GM12891 (cell line): Measurements from ENCODE around the gene VEGFB.

Source experiments
- POLR2A ChIP-seq: IDR thresholded peaks from 2 replicates; pipeline ENCODE4 v1.6.1; 2011; ENCODE audit warnings: low read depth, low read length, control low read depth
- POLR2AphosphoS5 ChIP-seq: IDR thresholded peaks from 2 replicates; pipeline ENCODE4 v1.6.1; 2011; ENCODE audit warnings: low read depth, low read length, control low read depth
- SPI1 ChIP-seq: IDR thresholded peaks from 2 replicates; pipeline ENCODE4 v1.6.1; 2011; ENCODE audit warnings: low read depth, low read length, control low read depth

DNA sequence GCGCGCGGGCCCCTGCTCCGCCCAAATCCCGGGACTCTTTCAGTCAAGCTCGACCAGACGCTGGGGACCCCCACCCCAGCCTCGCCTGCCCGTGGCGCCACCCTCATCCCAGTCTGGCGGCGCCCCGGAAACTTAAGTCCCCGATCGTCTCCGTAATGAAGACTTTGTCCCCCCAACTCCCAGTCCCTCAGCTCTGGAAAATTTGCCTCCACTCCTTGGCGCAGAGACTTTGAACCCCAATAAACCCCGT lies 17.3 kb downstream of the VEGFB start:
- TF ChIP-seq POLR2A (no peak), POLR2AphosphoS5 (no peak), SPI1 (no peak)
